GM21717 (cell line): ENCODE results near the gene MPLKIP.
"Not testable (repeated sequence)": the region's sequence is repeated elsewhere in the genome, so short reads cannot be mapped to it uniquely, and the experiment has no call there.

Experiments
- ATAC-seq: cut with Tn5 transposase; IDR thresholded peaks from one replicate; pipeline ENCODE4 v1.9.1; 2021; ENCODE audit warnings: mild to moderate bottlenecking, moderate library complexity; ENCODE audit not compliant: unreplicated experiment

Gene MPLKIP

DNA sequence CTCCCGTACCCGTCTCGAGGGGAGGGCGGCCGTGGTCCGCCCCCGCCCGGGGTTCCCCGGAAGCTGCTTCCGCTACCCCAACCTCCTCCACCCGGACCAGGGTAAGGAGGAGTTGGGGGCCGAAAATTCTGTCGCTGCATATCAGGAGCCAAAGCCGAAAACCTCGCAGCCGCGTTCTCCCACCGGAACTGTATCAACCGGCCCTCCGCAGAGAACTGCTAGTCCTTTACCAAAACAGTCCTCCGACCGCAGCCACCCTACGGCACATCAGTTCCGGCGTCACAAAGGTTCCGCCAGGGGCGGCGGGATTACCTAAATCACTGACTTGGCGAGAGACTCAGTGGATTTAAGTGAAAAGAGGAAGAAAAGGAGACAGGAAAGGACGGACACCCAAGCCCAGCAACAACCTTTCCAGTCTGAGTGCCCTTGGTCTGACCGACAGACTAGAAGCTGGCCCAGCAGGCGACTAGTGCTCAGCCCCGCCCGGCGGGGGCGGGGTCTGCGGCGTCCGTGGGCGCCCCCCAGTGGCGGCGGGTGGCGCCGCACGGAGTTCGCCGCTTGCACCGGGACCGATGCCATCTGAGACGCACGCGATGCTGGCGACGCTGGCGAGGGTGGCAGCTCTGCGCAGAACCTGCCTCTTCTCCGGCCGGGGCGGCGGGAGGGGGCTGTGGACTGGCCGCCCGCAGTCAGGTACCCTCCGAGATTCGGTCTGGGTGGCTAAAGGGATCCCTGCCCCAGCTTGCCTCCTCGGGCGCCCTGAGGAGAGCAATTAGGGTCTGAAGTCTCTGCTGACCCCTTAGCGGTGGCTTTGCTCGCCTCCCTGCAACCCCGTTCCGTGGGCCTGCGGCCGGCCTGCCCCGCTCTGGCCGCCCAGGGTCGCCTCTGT is at the start of gene MPLKIP, which contains the start of gene SUGCT:
TSS of gene MPLKIP (minus strand) at position 195 of the 889 bp plus-strand sequence. CDS start at position 140, 55 bp downstream.
TSS of gene SUGCT (plus strand) at position 578 of the 889 bp plus-strand sequence.
- ATAC-seq, result peak; percentile 89

GRCh38 chr7:40182452-40182851 is 48.0 kb upstream of the MPLKIP start:
- no peak for ATAC-seq

DNA sequence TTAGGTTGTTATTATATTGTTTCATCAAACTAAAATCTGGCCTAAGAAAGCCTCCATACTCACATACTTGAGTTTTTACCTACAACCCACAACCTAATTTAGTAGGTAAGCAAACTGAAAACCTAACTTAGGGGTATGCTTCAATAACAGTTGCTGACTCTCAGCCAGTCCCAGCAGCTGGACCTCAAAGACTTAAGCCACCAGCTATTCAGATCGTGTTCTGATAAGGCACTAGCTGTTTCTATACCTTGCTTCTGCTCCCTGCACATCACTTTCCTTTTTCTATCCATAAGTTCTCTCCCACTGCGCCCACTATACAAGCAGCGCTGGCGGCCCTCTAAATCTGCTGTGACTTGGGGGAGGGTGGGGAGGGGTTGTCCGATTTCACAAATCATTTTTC is 42.6 kb upstream of the MPLKIP start:
- no peak for ATAC-seq

DNA sequence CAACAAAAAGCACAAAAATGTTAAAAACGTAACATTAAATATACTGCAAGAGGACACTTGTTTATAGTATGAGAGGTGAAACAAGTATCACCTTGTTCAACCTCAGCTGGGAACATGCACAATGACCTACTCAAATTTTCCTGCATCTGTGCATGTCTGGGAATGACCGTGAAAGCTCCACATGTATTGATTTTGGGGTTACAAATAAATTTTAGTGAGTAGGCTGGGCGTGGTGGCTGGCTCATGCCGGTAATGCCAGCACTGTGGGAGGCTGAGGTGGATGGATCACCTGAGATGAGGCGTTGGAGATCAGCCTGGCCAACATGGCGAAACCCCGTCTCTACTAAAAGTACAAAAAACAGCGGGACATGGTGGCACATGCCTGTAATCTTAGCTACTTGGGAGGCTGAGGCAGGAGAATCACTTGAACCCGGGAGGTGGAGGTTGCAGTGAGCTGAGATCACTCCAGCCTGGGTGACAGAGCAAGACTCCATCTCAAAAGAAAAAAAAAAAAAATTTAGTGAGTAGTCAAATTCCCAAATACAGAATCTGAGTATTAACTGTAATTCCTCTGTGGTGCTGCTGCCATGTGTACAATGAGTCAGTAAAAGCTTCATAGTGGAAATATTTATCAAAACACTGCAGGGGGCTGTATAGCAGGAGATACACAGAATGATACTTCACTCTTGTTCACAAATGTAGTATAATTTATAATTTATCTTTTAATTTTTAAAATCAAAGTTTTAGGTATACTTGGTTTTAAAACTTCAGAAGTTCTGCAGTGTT is 41.5 kb upstream of the MPLKIP start:
- ATAC-seq, result no peak

GRCh38 chr7:40175256-40175655 is 40.8 kb upstream of the MPLKIP start:
- not testable (repeated sequence) for ATAC-seq

DNA sequence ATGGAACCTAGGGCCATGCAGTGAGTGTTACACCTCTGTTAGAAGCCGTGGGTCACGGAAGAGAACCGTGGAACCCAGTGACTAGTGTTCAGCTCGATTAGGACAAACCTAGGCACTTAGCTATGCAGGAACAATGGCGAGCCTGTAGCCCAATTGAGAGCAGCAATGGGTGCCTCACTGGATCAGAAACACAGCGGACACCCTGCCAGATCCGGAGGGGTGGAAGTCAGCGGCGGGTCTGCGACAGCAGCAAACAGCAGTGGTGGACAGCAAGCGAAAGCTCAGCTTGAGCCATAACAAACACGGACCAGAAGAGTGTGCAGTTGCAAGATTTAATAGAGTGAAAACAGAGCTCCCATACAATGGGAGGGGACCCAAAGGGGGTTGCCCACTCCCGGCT is 38.7 kb upstream of the MPLKIP start:
- ATAC-seq, result not testable (repeated sequence)

DNA sequence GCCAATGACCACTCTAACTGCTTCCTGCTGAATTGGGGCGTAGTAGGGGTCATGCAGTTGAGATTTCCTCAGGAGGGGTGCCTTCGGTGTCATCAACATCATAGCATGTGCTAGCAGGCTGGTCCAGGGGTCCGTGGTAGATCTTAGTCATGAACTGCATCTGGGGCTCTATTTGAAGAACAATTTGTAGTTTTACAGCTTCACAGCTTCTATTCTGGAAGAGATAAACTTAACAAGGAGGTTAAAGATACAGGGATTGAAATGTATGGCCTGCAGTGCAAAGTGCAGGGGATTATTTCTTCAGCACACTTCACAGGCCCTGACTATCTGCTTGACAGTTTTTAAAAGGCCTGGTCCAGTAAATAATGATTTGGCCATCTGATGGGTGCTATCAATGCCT is 33.8 kb upstream of the MPLKIP start:
- ATAC-seq, result not testable (repeated sequence)

DNA sequence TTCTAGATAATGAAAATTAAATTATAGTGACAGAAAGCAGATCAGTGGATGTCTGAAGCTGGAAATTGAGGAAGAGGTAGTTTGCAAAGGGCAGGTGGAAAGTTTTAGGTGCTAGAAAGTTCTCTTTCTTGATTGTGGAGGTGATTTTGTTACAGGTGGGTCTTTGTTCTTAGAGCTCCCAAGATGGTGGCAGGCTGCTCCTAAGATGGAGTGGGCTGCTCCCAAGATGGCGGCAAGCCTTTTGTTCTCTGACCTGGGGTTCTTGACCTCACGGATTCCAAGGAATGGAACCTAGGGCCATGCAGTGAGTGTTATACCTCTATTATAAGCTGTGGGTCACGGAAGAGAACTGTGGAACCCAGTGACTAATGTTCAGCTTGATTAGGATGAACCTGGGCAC is 32.9 kb upstream of the MPLKIP start:
- ATAC-seq, result no peak

- no peak for ATAC-seq
These were observed 30.8 kb upstream of the MPLKIP start for GRCh38 chr7:40165216-40165615.

GRCh38 chr7:40162516-40162915 is 28.1 kb upstream of the MPLKIP start:
- no peak for ATAC-seq

GRCh38 chr7:40156988-40157387 is 22.6 kb upstream of the MPLKIP start:
- no peak for ATAC-seq

GRCh38 chr7:40151504-40151903 is 17.1 kb upstream of the MPLKIP start:
- no peak for ATAC-seq

- ATAC-seq, result no peak
These were observed 14.2 kb upstream of the MPLKIP start for GRCh38 chr7:40148671-40149070.

- not testable (repeated sequence) for ATAC-seq
These were observed 13.8 kb upstream of the MPLKIP start for GRCh38 chr7:40148247-40148580.

DNA sequence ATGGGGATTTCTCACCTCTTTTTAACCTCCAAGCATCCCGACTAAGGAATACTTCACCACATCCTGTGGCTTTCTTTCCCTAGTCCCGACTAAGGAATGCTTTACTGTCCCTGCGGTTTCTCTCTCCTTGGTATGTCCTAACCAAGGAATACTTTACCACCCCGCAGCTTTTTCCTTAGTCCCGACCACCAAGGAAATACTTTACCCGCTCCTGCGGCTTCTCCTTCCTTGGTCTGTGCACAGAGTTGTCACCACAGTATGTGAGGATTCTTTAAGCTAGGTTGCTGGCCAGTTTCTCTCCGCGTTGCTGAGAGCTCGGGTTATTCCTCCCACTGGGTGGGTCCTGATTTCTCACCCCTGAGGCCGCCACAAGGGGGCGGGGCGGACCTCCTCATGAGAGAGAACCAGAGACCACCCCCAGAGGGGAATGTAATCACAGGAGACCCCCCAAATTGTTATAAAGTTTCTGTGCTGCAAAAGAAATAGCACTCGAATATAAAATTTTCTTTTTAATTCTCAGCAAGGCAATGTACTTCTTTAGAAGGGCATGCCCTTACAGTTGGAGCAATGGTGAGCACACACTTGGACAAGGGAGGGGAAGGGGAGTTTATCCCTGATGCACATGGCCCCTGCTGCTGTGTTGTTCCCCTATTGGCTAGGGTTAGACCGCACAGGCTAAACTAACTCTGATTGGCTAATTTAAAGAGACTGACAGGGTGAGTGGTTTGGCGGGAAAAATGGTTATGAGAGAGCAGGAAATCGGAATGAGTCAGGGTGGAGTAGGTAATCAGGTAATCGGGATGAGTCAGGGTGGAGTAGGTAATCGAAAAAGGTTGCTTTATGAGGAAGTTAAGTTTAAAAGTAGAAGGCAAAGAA is 13.2 kb upstream of the MPLKIP start:
- ATAC-seq, result no peak

DNA sequence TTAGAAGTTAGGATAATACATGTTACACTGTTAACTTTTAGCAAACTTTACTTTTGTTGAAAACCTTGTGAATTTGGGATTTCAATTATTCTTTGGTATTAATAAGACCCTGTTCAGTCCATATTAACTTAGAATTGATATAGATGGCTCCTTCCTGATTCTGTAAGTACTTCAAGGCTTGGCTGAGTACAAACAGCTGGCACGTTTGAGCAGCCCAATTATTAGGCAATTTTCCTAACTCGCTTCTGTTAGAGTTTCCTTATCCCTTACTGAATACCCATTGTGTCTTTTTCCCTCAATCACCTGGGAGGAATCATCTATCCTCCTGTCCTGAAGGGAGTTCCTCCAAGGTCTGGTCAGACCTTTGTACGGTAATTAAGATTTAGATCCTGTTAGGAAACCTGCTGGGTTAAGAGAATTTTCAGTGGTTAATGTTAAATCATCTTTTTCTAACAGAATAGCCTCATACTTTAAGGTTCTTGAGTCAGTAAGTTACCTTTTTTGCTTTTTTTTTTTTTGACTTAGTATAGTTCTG is 11.2 kb upstream of the MPLKIP start:
- not testable (repeated sequence) for ATAC-seq

DNA sequence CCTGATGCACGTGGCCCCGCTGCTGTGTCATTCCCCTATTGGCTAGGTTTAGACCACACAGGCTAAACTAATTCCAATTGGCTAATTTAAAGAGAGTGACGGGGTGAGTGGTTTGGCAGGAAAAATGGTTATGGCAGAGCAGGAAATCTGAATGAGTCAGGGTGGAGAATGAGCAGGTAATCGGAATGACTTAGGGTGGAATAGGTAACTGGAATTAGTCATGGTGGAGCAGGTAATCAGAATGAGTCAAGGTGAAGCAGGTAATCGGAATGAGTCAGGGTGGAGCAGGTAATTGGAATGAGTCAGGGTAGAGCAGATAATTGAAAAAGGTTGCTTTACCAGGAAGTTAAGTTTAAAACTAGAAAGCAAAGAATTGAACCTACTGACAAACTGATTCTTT is 7.5 kb upstream of the MPLKIP start:
- not testable (repeated sequence) for ATAC-seq

GRCh38 chr7:40139891-40140290 is 5.5 kb upstream of the MPLKIP start:
- ATAC-seq, result not testable (repeated sequence)

DNA sequence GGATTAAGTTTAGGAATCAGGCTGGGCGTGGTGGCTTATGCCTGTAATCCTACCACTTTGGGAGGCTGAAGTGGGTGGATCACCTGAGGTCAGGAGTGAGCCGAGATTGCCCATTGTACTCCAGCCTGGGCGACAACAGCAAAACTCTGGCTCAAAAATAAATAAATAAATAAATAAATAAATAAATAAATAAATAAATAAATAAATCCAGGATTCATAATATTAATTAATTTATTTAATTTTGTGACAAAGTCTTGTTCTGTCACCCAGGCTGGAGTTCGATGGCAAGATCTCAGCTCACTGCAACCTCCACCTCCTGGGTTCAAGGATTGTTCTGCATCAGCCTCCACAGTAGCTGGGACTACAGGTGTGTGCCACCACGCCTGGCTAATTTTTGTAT is 4.6 kb upstream of the MPLKIP start:
- ATAC-seq, result no peak

DNA sequence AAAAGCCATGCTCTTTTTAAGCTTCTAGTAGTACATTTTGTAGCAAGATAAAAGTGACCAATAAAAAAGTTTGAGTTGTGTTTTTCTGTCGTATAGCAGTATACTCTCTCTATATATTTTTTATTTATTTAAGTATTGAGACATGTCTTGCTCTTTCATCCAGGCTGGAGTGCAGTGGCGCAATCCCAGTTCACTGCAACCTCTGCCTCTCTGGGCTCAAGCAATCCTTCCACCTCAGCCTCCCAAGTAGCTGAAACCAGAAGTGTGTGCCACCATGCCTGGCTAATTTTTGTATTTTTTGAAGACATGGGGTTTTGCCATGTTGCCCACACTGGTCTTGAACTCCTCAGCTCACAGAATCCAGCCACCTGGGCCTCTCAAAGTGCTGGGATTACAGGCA is 3.1 kb upstream of the MPLKIP start:
- ATAC-seq, result no peak

DNA sequence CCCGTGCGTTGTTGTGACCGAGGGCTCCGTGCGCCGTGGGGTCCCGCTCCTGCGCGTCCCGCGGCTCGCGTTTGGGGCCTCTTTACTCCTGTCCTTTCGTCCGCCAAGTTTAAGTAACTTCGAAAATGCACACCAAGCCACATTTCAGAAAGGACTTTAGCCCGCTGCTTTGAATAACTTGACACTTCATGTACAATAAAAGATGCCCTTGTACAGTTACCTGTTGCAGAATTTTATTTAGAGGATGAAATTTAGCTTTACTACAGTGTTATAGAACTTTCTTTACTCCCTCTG is 842 bp upstream of the MPLKIP start:
- ATAC-seq, result no peak
